ENCODE measurements around the gene CHRNA9.

CHRNA9 gene

GRCh38 chr4:40316782-40317635 lies 18.1 kb upstream of the CHRNA9 start:
- H3F3A ChIP-seq (ENCODE audit: insufficient read depth), result 0 out of 2 replicates have a peak, but pooled peaks cover 3% of the 10 kb centered on the region
- H2AFZ ChIP-seq (ENCODE audit: low read depth, low read length, severe bottlenecking), result peak overlapping the region; percentile 87
- H4K20me1 ChIP-seq (ENCODE audit: low read depth, low read length), result no peaks in the 10 kb centered on the region
- no peaks in the 10 kb centered on the region for H3K9me2 ChIP-seq (replicated peaks; ENCODE audit: insufficient read depth, low read length)
- TF ChIP-seq EZH2phosphoT487 (conservative IDR thresholded peaks at IDR 0.05; ENCODE audit: low read length), result no peak
- TF ChIP-seq, protein P1, sequence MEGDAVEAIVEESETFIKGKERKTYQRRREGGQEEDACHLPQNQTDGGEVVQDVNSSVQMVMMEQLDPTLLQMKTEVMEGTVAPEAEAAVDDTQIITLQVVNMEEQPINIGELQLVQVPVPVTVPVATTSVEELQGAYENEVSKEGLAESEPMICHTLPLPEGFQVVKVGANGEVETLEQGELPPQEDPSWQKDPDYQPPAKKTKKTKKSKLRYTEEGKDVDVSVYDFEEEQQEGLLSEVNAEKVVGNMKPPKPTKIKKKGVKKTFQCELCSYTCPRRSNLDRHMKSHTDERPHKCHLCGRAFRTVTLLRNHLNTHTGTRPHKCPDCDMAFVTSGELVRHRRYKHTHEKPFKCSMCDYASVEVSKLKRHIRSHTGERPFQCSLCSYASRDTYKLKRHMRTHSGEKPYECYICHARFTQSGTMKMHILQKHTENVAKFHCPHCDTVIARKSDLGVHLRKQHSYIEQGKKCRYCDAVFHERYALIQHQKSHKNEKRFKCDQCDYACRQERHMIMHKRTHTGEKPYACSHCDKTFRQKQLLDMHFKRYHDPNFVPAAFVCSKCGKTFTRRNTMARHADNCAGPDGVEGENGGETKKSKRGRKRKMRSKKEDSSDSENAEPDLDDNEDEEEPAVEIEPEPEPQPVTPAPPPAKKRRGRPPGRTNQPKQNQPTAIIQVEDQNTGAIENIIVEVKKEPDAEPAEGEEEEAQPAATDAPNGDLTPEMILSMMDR (IDR thresholded peaks at IDR 0.05; ENCODE audit: insufficient read depth, low read length, poor library complexity, severe bottlenecking), result peak; percentile 76
- H3K4me3 ChIP-seq (ENCODE audit: insufficient read depth, low read length, poor library complexity, severe bottlenecking), result peak overlapping the region; percentile 18
- peak overlapping the region; percentile 35 for H3K9ac ChIP-seq (ENCODE audit: low read length)
- no peak overlapping the region for H3K27ac ChIP-seq (ENCODE audit: low read depth, low read length)
- no peaks in the 10 kb centered on the region for H3K79me2 ChIP-seq (ENCODE audit: insufficient read depth, low read length)
- H3K36me3 ChIP-seq (ENCODE audit: low read length), result no peaks in the 10 kb centered on the region
- H3K9me3 ChIP-seq (ENCODE audit: insufficient read depth, low read length), result no peaks in the 10 kb centered on the region
- H3K4me2 ChIP-seq (ENCODE audit: low read depth, low read length, poor library complexity, severe bottlenecking), result peak overlapping the region; percentile 65
- no peaks in the 10 kb centered on the region for H3K27me3 ChIP-seq (ENCODE audit: low read length)

DNA sequence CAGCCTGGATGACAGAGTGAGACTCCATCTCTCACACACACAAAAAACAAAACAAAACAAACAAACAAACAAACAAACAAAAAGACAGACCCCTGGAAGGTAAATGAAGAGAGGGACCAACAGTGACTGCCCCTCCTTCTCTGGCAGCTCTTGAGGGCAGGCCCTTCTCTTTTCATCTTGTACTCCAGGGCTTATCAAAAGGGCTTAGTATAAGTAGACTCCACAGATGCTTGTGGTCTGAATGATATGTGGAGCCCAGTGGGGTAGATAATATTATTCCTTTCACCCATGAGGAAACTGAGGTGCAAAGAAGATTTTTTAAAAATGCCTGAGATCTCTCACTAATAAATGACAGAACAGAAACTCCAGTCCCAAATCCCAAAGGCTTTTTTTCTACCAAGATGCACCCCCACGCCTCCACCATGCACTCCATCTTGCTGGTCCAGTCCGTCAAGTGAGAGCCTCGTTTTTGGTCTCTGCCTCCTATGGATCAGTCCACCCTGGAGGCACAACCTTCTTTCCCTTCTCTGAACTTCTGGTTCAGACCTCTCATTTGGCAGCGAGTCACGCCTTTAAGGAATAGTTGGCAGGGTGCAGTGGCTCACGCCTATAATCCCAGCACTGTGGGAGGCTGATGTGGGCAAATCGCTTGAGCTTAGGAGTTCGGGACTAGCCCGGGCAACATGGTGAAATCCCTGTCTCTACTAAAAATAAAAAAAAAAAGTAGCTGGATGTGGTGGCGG lies 17.0 kb upstream of the CHRNA9 start:
- Histone ChIP-seq H3K4me2 (ENCODE audit: low read depth, low read length, poor library complexity, severe bottlenecking) (no peak overlapping the region), H3K9ac (ENCODE audit: low read length) (no peak overlapping the region), H3K27ac (ENCODE audit: low read depth, low read length) (no peak overlapping the region), H3K36me3 (ENCODE audit: low read length) (no peaks in the 10 kb centered on the region), H2AFZ (ENCODE audit: low read depth, low read length, severe bottlenecking) (no peak overlapping the region), H4K20me1 (ENCODE audit: low read depth, low read length) (no peaks in the 10 kb centered on the region), H3K9me3 (ENCODE audit: insufficient read depth, low read length) (no peaks in the 10 kb centered on the region), H3K79me2 (ENCODE audit: insufficient read depth, low read length) (no peaks in the 10 kb centered on the region), H3K27me3 (ENCODE audit: low read length) (no peaks in the 10 kb centered on the region), H3F3A (ENCODE audit: insufficient read depth) (0 out of 2 replicates have a peak, but pooled peaks cover 3% of the 10 kb centered on the region), H3K9me2 (replicated peaks; ENCODE audit: insufficient read depth, low read length) (no peaks in the 10 kb centered on the region), H3K4me3 (ENCODE audit: insufficient read depth, low read length, poor library complexity, severe bottlenecking) (no peak overlapping the region)
- no peak for TF ChIP-seq EZH2phosphoT487 (conservative IDR thresholded peaks at IDR 0.05; ENCODE audit: low read length)
- TF ChIP-seq, protein P1 (IDR thresholded peaks at IDR 0.05; ENCODE audit: insufficient read depth, low read length, poor library complexity, severe bottlenecking), result no peak

- Histone ChIP-seq H3K4me3 (ENCODE audit: insufficient read depth, low read length, poor library complexity, severe bottlenecking) (no peak overlapping the region), H3K9ac (ENCODE audit: low read length) (no peak overlapping the region), H3K9me3 (ENCODE audit: insufficient read depth, low read length) (no peaks in the 10 kb centered on the region), H3K27me3 (ENCODE audit: low read length) (no peaks in the 10 kb centered on the region), H3K79me2 (ENCODE audit: insufficient read depth, low read length) (no peaks in the 10 kb centered on the region), H4K20me1 (ENCODE audit: low read depth, low read length) (no peaks in the 10 kb centered on the region), H3K4me2 (ENCODE audit: low read depth, low read length, poor library complexity, severe bottlenecking) (no peak overlapping the region), H3F3A (ENCODE audit: insufficient read depth) (no peaks in the 10 kb centered on the region), H2AFZ (ENCODE audit: low read depth, low read length, severe bottlenecking) (no peak overlapping the region), H3K36me3 (ENCODE audit: low read length) (no peaks in the 10 kb centered on the region), H3K27ac (ENCODE audit: low read depth, low read length) (no peak overlapping the region), H3K9me2 (replicated peaks; ENCODE audit: insufficient read depth, low read length) (no peaks in the 10 kb centered on the region)
- no peak for TF ChIP-seq EZH2phosphoT487 (conservative IDR thresholded peaks at IDR 0.05; ENCODE audit: low read length)
- TF ChIP-seq, protein P1 (IDR thresholded peaks at IDR 0.05; ENCODE audit: insufficient read depth, low read length, poor library complexity, severe bottlenecking), result no peak
Observed at GRCh38 chr4:40321574-40322275, 13.4 kb upstream of the CHRNA9 start.
